Heart left ventricle (tissue), 16 donors: ENCODE results near the gene TRPM3. TPM values are rescaled to one million over a fixed set of nuclear protein-coding genes. Genes with fewer than 3 reads are reported as not detected.
A peak's percentile ranks its signal among the peaks of the same experiment; 100 is the strongest.

Experiments used
- ATAC-seq, 4 donors: fragments of 200-7000 bp; cut with Tn5 transposase; one replicate each; pipeline ENCODE4 v1.9.1; 2020 to 2022; ENCODE audit warnings: moderate library complexity in 4 of 4, mild to moderate bottlenecking in 3 of 4, moderate number of reproducible peaks in 1 of 4
- DNase-seq, 5 donors: peaks; one replicate each; pipeline ENCODE4 v3.0.0-alpha.2; 2020
- H3K27ac ChIP-seq, 12 donors: fragments of 200-600 bp; sonication (generic) in 4 of 12; one replicate each; pipeline versions ENCODE4 v1.5.0 to v1.8.0; 2016 to 2022; ENCODE audit warnings: mild to moderate bottlenecking in 2 of 12
- H3K27me3 ChIP-seq, 9 donors: fragments of 200-600 bp; sonication (generic) in 2 of 9; one replicate each; pipeline versions ENCODE4 v1.5.1 to v1.8.0; 2016 to 2022; ENCODE audit warnings: mild to moderate bottlenecking in 3 of 9
- H3K36me3 ChIP-seq, 9 donors: fragments of 200-600 bp; sonication (generic) in 2 of 9; one replicate each; pipeline versions ENCODE4 v1.5.0 to v1.8.0; 2018 to 2022; ENCODE audit warnings: mild to moderate bottlenecking in 2 of 9
- H3K4me1 ChIP-seq, 12 donors: fragments of 200-600 bp; sonication (generic) in 4 of 12; one replicate each; pipeline versions ENCODE4 v1.5.0 to v1.8.0; 2016 to 2022; ENCODE audit warnings: mild to moderate bottlenecking in 3 of 12
- H3K4me3 ChIP-seq, 12 donors: fragments of 200-600 bp; sonication (generic) in 4 of 12; one replicate each; pipeline versions ENCODE4 v1.5.0 to v1.8.0; 2017 to 2022; ENCODE audit warnings: mild to moderate bottlenecking in 9 of 12, moderate library complexity in 4 of 12
- H3K9me3 ChIP-seq, 12 donors: fragments of 200-600 bp; sonication (generic) in 4 of 12; one replicate each; pipeline versions ENCODE4 v1.5.0 to v1.8.0; 2016 to 2022; ENCODE audit warnings: mild to moderate bottlenecking in 1 of 12
- CTCF ChIP-seq, 12 donors: fragments of 200-600 bp; sonication (generic) in 4 of 12; IDR thresholded peaks; one replicate each; pipeline versions ENCODE4 v1.5.0 to v1.8.0; 2018 to 2022; ENCODE audit warnings: antibody characterized with exemption in 12 of 12, mild to moderate bottlenecking in 5 of 12
- POLR2A ChIP-seq, 2 donors: fragments of 450-650 bp; IDR thresholded peaks; one replicate each; pipeline ENCODE4 v1.6.1; 2017; ENCODE audit warnings: antibody characterized with exemption in 2 of 2, mild to moderate bottlenecking in 2 of 2, moderate library complexity in 2 of 2
- WGBS, 4 donors: extraction: QIAGEN DNeasy Blood & Tissue Kit in 2 of 4; methylation state at CpG; one replicate each; pipeline versions ENCODE4 v1.1.5 to v1.1.7; 2013 to 2018; 5-methylcytosine and 5-hydroxymethylcytosine counted together
- intact Hi-C, 10 donors: fragments of 100-400 bp; cut with DNase I; formaldehyde crosslinking; loops; one replicate each; pipeline versions ENCODE4 v1.11.1 to v1.14.2; 2022
- polyA plus RNA-seq, 2 donors: library from polyadenylated mRNA; stranded (reverse); fragments of 200-250 nt; gene quantifications; one replicate each; pipeline ENCODE4 v1.2.3, GENCODE V29; 2013
- total RNA-seq, 9 donors: library from RNA; depleted of rRNA in 2 of 9; stranded (reverse); fragments of >200 nt in 2 of 9; fragmentation: NEBNext Ultra II Directional in 3 of 9; extraction: Animal tissue kit (Norgen Biotek cat#: 25700) in 3 of 9; gene quantifications; one replicate each; pipeline versions ENCODE4 v1.1.0 to v1.2.4, GENCODE V29; 2016 to 2023
- donor health status: ischemic (EF 13 %, LVEDD 7.1; RV severe dilation, severe dysfunction).
- donor health status: healthy with polysubstance abuse.
- donor health status: DM: no; HTN: yes; CAD: no.
- donor health status: DM: no; HTN: no; CAD: no.
- donor health status: ischemic (EF 25% LVEDD 6.9; RV normal size, moderate dysfunction).
- donor health status: ischemic (EF 25% LVEDD 5.7; RV mildly dilated, moderate dysfunction).
- donor health status: healthy.
- donor health status: DM: yes; HTN: yes; CAD: no.
- donor health status: ischemic (EF 35%, LVEDD 5.7; RV mildly dilated, moderate dysfunction).
- donor health status: nonischemic (EF 11% LVEDD 7.7; RV severe dilation, severe dysfunction).
- donor health status: DM: yes; HTN: yes; CAD: no.
- donor health status: PGD.
- donor health status: ischemic (EF 29% LVEDD 5.4; RV normal size, mild dysfunction).
- donor health status: nonischemic (EF 23%, LVEDD 6.1; RV moderate dilation, normal function).

The TRPM3 gene
- total and polyA plus RNA-seq, 11 donors, result 0.02 to 0.91 (median 0.10) TPM; not detected in 1

- no peak for TF ChIP-seq CTCF (IDR thresholded peaks at IDR 0.05)
- TF ChIP-seq POLR2A (IDR thresholded peaks at IDR 0.05), result no peak
- DNase-seq (no peak), ATAC-seq (no peak)
- WGBS, 4 donors, result 80 to 97% (median 90%) methylated on average over 5 of the region's 5 CpGs
- Histone ChIP-seq H3K4me3 (no peak overlapping the region), H3K27ac (no peak overlapping the region), H3K27me3 (no peaks in the 10 kb centered on the region), H3K4me1 (peaks cover 10 to 73% (median 59%) of the 10 kb centered on the region in 12 donors), H3K36me3 (no peaks in the 10 kb centered on the region), H3K9me3 (no peaks in the 10 kb centered on the region)
- intact Hi-C loops, result loop anchor here in 4 of 10 donors (5.0 kb wide), 2 partner anchors 133 to 138 kb away; no protein-coding TSS in a partner anchor
Observed at GRCh38 chr9:70490478-70490877, 630.9 kb downstream of the TRPM3 start.

- DNase-seq, result no peak
- ATAC-seq, result no peak
- H3K4me1 ChIP-seq, result peaks cover 18 to 73% (median 64%) of the 10 kb centered on the region in 12 donors
- H3K9me3 ChIP-seq, result no peaks in the 10 kb centered on the region
- no peaks in the 10 kb centered on the region for H3K36me3 ChIP-seq
- WGBS, 4 donors, result 8 to 16% (median 12%) methylated on average over 3 of the region's 3 CpGs
- intact Hi-C loops, result loop anchor here in 6 of 10 donors (5.0 to 10.0 kb wide), 5 partner anchors 99 to 136 kb away; no protein-coding TSS in a partner anchor
- TF ChIP-seq CTCF (IDR thresholded peaks at IDR 0.05) (no peak), POLR2A (IDR thresholded peaks at IDR 0.05) (no peak)
- H3K4me3 ChIP-seq, result no peak overlapping the region
- H3K27ac ChIP-seq, result peak overlapping the region in 9 of 12 donors; percentile 12 to 52 (median 32)
- no peaks in the 10 kb centered on the region for H3K27me3 ChIP-seq
Observed at GRCh38 chr9:70488793-70489105, 632.7 kb downstream of the TRPM3 start.

- no peak for DNase-seq
- no peaks in the 10 kb centered on the region for H3K27me3 ChIP-seq
- no peak for ATAC-seq
- H3K4me3 ChIP-seq, result no peak overlapping the region
- WGBS, 4 donors, result 88 to 92% (median 90%) methylated on average over 6 of the region's 6 CpGs
- TF ChIP-seq CTCF (IDR thresholded peaks at IDR 0.05), result no peak
- TF ChIP-seq POLR2A (IDR thresholded peaks at IDR 0.05), result no peak
- H3K27ac ChIP-seq, result peak overlapping the region in 9 of 12 donors; percentile 4 to 52 (median 21)
- no peaks in the 10 kb centered on the region for H3K36me3 ChIP-seq
- intact Hi-C loops, result loop anchor here in 6 of 10 donors (5.0 to 10.0 kb wide), 5 partner anchors 99 to 136 kb away; no protein-coding TSS in a partner anchor
- no peaks in the 10 kb centered on the region for H3K9me3 ChIP-seq
- H3K4me1 ChIP-seq, result peaks cover 20 to 72% (median 61%) of the 10 kb centered on the region in 12 donors
Observed at GRCh38 chr9:70488098-70488792, 633.2 kb downstream of the TRPM3 start.

- Histone ChIP-seq H3K4me1 (peaks cover 22 to 67% (median 49%) of the 10 kb centered on the region in 12 donors), H3K4me3 (no peak overlapping the region), H3K27me3 (no peaks in the 10 kb centered on the region), H3K36me3 (no peaks in the 10 kb centered on the region), H3K27ac (peak overlapping the region in 11 of 12 donors; percentile 39 to 95 (median 75)), H3K9me3 (no peaks in the 10 kb centered on the region)
- ATAC-seq, result peak in 3 of 4 donors; percentile 35 to 58 (median 44)
- WGBS, 4 donors, result 51 to 64% (median 59%) methylated on average over 3 of the region's 3 CpGs
- intact Hi-C loops, result loop anchor here in 6 of 10 donors (5.0 to 10.0 kb wide), 5 partner anchors 101 to 134 kb away; no protein-coding TSS in a partner anchor
- no peak for TF ChIP-seq POLR2A (IDR thresholded peaks at IDR 0.05)
- TF ChIP-seq CTCF (IDR thresholded peaks at IDR 0.05), result no peak
- peak in 2 of 5 donors; percentile 58 to 63 for DNase-seq
Observed at GRCh38 chr9:70486127-70486526, 635.3 kb downstream of the TRPM3 start.
